ENCODE measurements around the gene BCAS4.
"Not testable (repeated sequence)": the region's sequence is repeated elsewhere in the genome, so short reads cannot be mapped to it uniquely, and the experiment has no call there.

BCAS4 gene

DNA sequence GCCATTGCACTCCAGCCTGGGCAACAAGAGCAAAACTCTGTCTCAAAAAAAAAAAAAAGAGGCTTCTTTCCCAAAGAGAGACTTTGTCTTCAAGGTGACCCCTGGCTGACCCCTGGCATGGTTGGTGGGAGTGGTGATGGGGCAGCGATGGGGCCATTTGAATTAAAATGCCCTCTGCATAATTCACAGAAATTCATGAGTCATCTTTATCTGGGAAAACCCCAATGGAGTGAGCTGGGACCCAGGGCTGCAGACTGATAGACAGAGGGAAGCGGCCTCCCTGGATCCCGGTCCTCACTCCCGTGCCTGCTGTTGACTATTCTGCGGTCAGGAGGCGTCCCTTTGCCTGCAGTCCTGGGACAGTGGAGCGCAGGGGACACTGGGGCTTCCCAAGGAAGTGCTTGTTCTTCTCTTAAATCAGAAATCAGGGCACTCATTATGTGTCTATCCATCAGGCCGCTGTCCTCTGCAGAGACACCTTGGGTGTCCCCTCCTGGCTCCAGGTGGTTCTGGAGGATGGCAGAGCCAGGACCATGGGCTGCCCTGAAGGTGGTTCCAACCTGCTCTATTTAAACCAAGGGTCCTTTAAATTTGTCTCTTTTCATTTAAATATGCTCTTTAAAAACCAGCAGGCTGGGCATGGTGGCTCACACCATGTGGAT, 23.3 kb upstream of the BCAS4 start:
- H3K27me3 ChIP-seq (ENCODE audit: control insufficient read depth, insufficient read depth, low read length, poor library complexity, severe bottlenecking); H3K9me3 ChIP-seq (ENCODE audit: control insufficient read depth, low read length); H3K4me3 ChIP-seq (ENCODE audit: insufficient read depth, low read depth, low read length); H3K27ac ChIP-seq (ENCODE audit: insufficient read depth, low read depth, low read length, poor library complexity, severe bottlenecking); H3K4me1 ChIP-seq (ENCODE audit: control insufficient read depth, insufficient read depth, low read length); H3K36me3 ChIP-seq (ENCODE audit: control insufficient read depth, insufficient read depth, low read length): not testable (repeated sequence)
- WGBS, 2 experiments: 81 to 89% methylated on average over 4 to 5 of the region's 8 CpGs

- no peak overlapping the region for H3K4me3 ChIP-seq (ENCODE audit: insufficient read depth, low read depth, low read length)
- H3K27ac ChIP-seq (ENCODE audit: insufficient read depth, low read depth, low read length, poor library complexity, severe bottlenecking): no peak overlapping the region
- H3K36me3 ChIP-seq (ENCODE audit: control insufficient read depth, insufficient read depth, low read length): no peaks in the 10 kb centered on the region
- no peaks in the 10 kb centered on the region for H3K4me1 ChIP-seq (ENCODE audit: control insufficient read depth, insufficient read depth, low read length)
- H3K27me3 ChIP-seq (ENCODE audit: control insufficient read depth, insufficient read depth, low read length, poor library complexity, severe bottlenecking): no peaks in the 10 kb centered on the region
- WGBS, 2 experiments: 85 to 86% methylated on average over 5 of the region's 5 CpGs
- no peaks in the 10 kb centered on the region for H3K9me3 ChIP-seq (ENCODE audit: control insufficient read depth, low read length)
These were observed 22.3 kb upstream of the BCAS4 start for GRCh38 chr20:50772420-50773185.

DNA sequence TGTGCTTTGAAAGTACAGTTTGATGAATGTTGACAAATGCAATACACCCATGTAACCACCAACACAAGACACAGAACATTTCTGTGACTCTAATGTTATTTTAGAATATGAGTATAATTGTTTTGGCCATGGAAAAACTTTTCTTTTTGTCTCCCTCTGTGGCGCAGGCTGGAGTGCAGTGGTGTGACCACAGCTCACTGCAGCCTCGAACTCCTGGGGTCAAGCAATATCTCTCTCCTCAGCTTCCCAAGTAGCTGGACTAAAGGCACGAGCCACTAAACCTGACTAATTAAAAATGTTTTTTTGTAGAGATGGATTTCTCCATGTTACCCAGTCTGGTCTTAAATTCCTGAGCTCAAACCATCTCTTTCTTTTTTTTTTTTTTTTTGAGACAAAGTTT, 20.3 kb upstream of the BCAS4 start:
- Histone ChIP-seq H3K36me3 (ENCODE audit: control insufficient read depth, insufficient read depth, low read length) (no peaks in the 10 kb centered on the region), H3K4me3 (ENCODE audit: insufficient read depth, low read depth, low read length) (no peak overlapping the region), H3K9me3 (ENCODE audit: control insufficient read depth, low read length) (no peaks in the 10 kb centered on the region), H3K4me1 (ENCODE audit: control insufficient read depth, insufficient read depth, low read length) (no peaks in the 10 kb centered on the region), H3K27me3 (ENCODE audit: control insufficient read depth, insufficient read depth, low read length, poor library complexity, severe bottlenecking) (no peaks in the 10 kb centered on the region), H3K27ac (ENCODE audit: insufficient read depth, low read depth, low read length, poor library complexity, severe bottlenecking) (no peak overlapping the region)
- 97 to 98% methylated on average over 3 of the region's 3 CpGs for WGBS, 2 experiments

- no peaks in the 10 kb centered on the region for H3K36me3 ChIP-seq (ENCODE audit: control insufficient read depth, insufficient read depth, low read length)
- H3K27ac ChIP-seq (ENCODE audit: insufficient read depth, low read depth, low read length, poor library complexity, severe bottlenecking): no peak overlapping the region
- WGBS, 2 experiments: 75 to 78% methylated on average over 7 of the region's 8 CpGs
These were observed 18.6 kb upstream of the BCAS4 start for GRCh38 chr20:50776122-50776817.

GRCh38 chr20:50777373-50777772, 17.5 kb upstream of the BCAS4 start:
- Histone ChIP-seq H3K4me1 (ENCODE audit: control insufficient read depth, insufficient read depth, low read length) (no peaks in the 10 kb centered on the region), H3K27ac (ENCODE audit: insufficient read depth, low read depth, low read length, poor library complexity, severe bottlenecking) (no peak overlapping the region), H3K9me3 (ENCODE audit: control insufficient read depth, low read length) (no peaks in the 10 kb centered on the region), H3K4me3 (ENCODE audit: insufficient read depth, low read depth, low read length) (no peak overlapping the region), H3K27me3 (ENCODE audit: control insufficient read depth, insufficient read depth, low read length, poor library complexity, severe bottlenecking) (no peaks in the 10 kb centered on the region), H3K36me3 (ENCODE audit: control insufficient read depth, insufficient read depth, low read length) (no peaks in the 10 kb centered on the region)
- WGBS, 2 experiments: 84% methylated on average over 2 of the region's 2 CpGs; no CpG with 5 or more reads in 1 of the 2 experiments

More at GRCh38 chr20:50776122-50776817, 18.6 kb upstream of the BCAS4 start:
- no peak overlapping the region for H3K4me3 ChIP-seq (ENCODE audit: insufficient read depth, low read depth, low read length)
- no peaks in the 10 kb centered on the region for H3K9me3 ChIP-seq (ENCODE audit: control insufficient read depth, low read length)
- H3K27me3 ChIP-seq (ENCODE audit: control insufficient read depth, insufficient read depth, low read length, poor library complexity, severe bottlenecking): no peaks in the 10 kb centered on the region
- no peaks in the 10 kb centered on the region for H3K4me1 ChIP-seq (ENCODE audit: control insufficient read depth, insufficient read depth, low read length)

- not testable (repeated sequence) for H3K4me3 ChIP-seq (ENCODE audit: insufficient read depth, low read depth, low read length); H3K36me3 ChIP-seq (ENCODE audit: control insufficient read depth, insufficient read depth, low read length); H3K27ac ChIP-seq (ENCODE audit: insufficient read depth, low read depth, low read length, poor library complexity, severe bottlenecking); H3K9me3 ChIP-seq (ENCODE audit: control insufficient read depth, low read length); H3K4me1 ChIP-seq (ENCODE audit: control insufficient read depth, insufficient read depth, low read length); H3K27me3 ChIP-seq (ENCODE audit: control insufficient read depth, insufficient read depth, low read length, poor library complexity, severe bottlenecking)
- WGBS, 2 experiments: 95 to 96% methylated on average over 8 of the region's 8 CpGs
These were observed 15.9 kb upstream of the BCAS4 start for GRCh38 chr20:50778994-50779393.

DNA sequence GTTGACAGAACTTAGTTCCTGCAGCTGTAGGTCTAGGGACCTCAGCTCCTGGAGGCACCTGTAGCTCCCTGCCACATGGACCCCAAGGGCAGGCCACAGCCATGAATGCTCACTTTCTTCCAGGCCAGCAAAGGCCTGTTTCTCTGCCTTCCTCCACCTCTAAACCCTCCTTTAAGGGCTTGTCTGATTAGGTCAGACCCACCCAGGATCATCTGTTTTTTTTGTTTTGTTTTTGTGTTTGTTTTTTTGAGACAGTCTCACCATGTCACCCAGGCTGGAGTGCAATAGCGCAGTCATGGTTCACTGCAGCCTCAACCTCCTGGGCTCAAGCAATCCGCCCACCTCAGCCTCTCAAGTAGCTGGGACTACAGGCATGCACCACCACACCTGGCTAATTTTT, 11.5 kb upstream of the BCAS4 start:
- Histone ChIP-seq H3K4me3 (ENCODE audit: insufficient read depth, low read depth, low read length) (no peak overlapping the region), H3K4me1 (ENCODE audit: control insufficient read depth, insufficient read depth, low read length) (no peaks in the 10 kb centered on the region), H3K36me3 (ENCODE audit: control insufficient read depth, insufficient read depth, low read length) (no peaks in the 10 kb centered on the region), H3K9me3 (ENCODE audit: control insufficient read depth, low read length) (no peaks in the 10 kb centered on the region), H3K27ac (ENCODE audit: insufficient read depth, low read depth, low read length, poor library complexity, severe bottlenecking) (no peak overlapping the region), H3K27me3 (ENCODE audit: control insufficient read depth, insufficient read depth, low read length, poor library complexity, severe bottlenecking) (no peaks in the 10 kb centered on the region)
- WGBS, 2 experiments: 86 to 91% methylated on average over 2 of the region's 2 CpGs

DNA sequence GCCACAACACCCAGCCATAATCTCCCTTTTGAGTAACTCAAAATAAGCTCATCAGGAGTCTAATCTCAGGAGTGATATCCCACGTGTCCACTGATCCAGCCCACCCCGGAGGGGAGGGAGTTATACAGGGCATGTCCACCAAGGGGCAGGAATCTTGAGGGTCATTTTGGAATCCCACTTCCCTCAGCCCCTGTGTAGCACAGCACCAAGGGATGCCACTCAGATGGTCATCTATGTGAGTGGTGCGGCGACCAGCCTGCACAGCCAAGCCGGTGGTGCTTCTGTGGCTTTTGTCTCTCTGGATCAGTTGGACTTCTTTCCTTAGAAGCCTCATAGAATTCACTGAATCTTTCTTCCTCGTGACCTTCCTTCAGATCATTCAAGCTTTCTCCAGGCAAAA, 11.0 kb upstream of the BCAS4 start:
- H3K36me3 ChIP-seq (ENCODE audit: control insufficient read depth, insufficient read depth, low read length): no peaks in the 10 kb centered on the region
- 94 to 97% methylated on average over 6 of the region's 6 CpGs for WGBS, 2 experiments
- no peaks in the 10 kb centered on the region for H3K27me3 ChIP-seq (ENCODE audit: control insufficient read depth, insufficient read depth, low read length, poor library complexity, severe bottlenecking)
- no peaks in the 10 kb centered on the region for H3K9me3 ChIP-seq (ENCODE audit: control insufficient read depth, low read length)
- H3K27ac ChIP-seq (ENCODE audit: insufficient read depth, low read depth, low read length, poor library complexity, severe bottlenecking): no peak overlapping the region
- no peak overlapping the region for H3K4me3 ChIP-seq (ENCODE audit: insufficient read depth, low read depth, low read length)
- no peaks in the 10 kb centered on the region for H3K4me1 ChIP-seq (ENCODE audit: control insufficient read depth, insufficient read depth, low read length)

DNA sequence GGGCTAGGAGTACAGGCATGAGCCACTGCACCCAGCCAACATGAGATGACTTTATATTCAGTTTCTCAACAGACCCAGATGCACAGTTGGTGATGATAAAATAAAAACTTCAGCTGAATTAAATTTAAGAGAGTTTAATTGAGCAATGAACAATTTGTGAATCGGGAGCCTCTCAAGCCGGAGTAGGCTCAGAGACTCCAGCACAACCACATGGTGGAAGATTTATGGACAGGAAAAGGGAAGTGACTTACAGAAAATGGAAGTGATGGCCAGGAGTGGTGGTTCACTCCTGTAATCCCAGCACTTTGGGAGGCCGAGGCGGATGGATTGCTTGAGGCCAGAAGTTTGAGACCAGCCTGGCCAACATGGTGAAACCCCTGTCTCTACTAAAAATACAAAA, 10.4 kb upstream of the BCAS4 start:
- H3K9me3 ChIP-seq (ENCODE audit: control insufficient read depth, low read length): no peaks in the 10 kb centered on the region
- no peak overlapping the region for H3K27ac ChIP-seq (ENCODE audit: insufficient read depth, low read depth, low read length, poor library complexity, severe bottlenecking)
- 93 to 94% methylated on average over 4 of the region's 4 CpGs for WGBS, 2 experiments
- no peaks in the 10 kb centered on the region for H3K27me3 ChIP-seq (ENCODE audit: control insufficient read depth, insufficient read depth, low read length, poor library complexity, severe bottlenecking)
- no peaks in the 10 kb centered on the region for H3K36me3 ChIP-seq (ENCODE audit: control insufficient read depth, insufficient read depth, low read length)
- H3K4me1 ChIP-seq (ENCODE audit: control insufficient read depth, insufficient read depth, low read length): no peaks in the 10 kb centered on the region
- H3K4me3 ChIP-seq (ENCODE audit: insufficient read depth, low read depth, low read length): no peak overlapping the region

GRCh38 chr20:50786703-50787102, 8.2 kb upstream of the BCAS4 start:
- Histone ChIP-seq H3K9me3 (ENCODE audit: control insufficient read depth, low read length) (no peaks in the 10 kb centered on the region), H3K4me1 (ENCODE audit: control insufficient read depth, insufficient read depth, low read length) (peaks cover 8% of the 10 kb centered on the region), H3K27me3 (ENCODE audit: control insufficient read depth, insufficient read depth, low read length, poor library complexity, severe bottlenecking) (no peaks in the 10 kb centered on the region), H3K36me3 (ENCODE audit: control insufficient read depth, insufficient read depth, low read length) (no peaks in the 10 kb centered on the region), H3K27ac (ENCODE audit: insufficient read depth, low read depth, low read length, poor library complexity, severe bottlenecking) (no peak overlapping the region), H3K4me3 (ENCODE audit: insufficient read depth, low read depth, low read length) (no peak overlapping the region)
- WGBS, 2 experiments: 88 to 91% methylated on average over 9 of the region's 9 CpGs

Data from ectodermal cell (in vitro differentiated cells).